GM21576 (cell line): ENCODE measurements around the gene MAS1L.
"Not testable (repeated sequence)": the region's sequence is repeated elsewhere in the genome, so short reads cannot be mapped to it uniquely, and the experiment has no call there.

Source experiments
- ATAC-seq: cut with Tn5 transposase; IDR thresholded peaks from one replicate; pipeline ENCODE4 v1.9.1; 2021; ENCODE audit warnings: mild to moderate bottlenecking, moderate library complexity; ENCODE audit not compliant: unreplicated experiment

Gene MAS1L

GRCh38 chr6:29486577-29486976 is 1.2 kb downstream of the MAS1L start:
- no peak for ATAC-seq

- no peak for ATAC-seq
These were observed 4.0 kb downstream of the MAS1L start for GRCh38 chr6:29483735-29484134.

GRCh38 chr6:29483186-29483585 is 4.6 kb downstream of the MAS1L start:
- no peak for ATAC-seq

- ATAC-seq: no peak
These were observed 8.2 kb downstream of the MAS1L start for GRCh38 chr6:29479560-29479959.

GRCh38 chr6:29478740-29479139 is 9.0 kb downstream of the MAS1L start:
- no peak for ATAC-seq

GRCh38 chr6:29477923-29478450 is 9.8 kb downstream of the MAS1L start:
- no peak for ATAC-seq

GRCh38 chr6:29474996-29475395 is 12.8 kb downstream of the MAS1L start:
- ATAC-seq: no peak

- ATAC-seq: no peak
These were observed 21.5 kb downstream of the MAS1L start for GRCh38 chr6:29466241-29466640.

- no peak for ATAC-seq
These were observed 22.0 kb downstream of the MAS1L start for GRCh38 chr6:29465801-29466200.

GRCh38 chr6:29465279-29465678 is 22.5 kb downstream of the MAS1L start:
- no peak for ATAC-seq

- ATAC-seq: no peak
These were observed 25.7 kb downstream of the MAS1L start for GRCh38 chr6:29462022-29462421.

GRCh38 chr6:29461021-29461814 is 26.5 kb downstream of the MAS1L start:
- no peak for ATAC-seq

GRCh38 chr6:29456971-29457370 is 30.8 kb downstream of the MAS1L start, which contains the start of the genes OR11A1 and OR2H1:
TSS of gene OR11A1 (minus strand) at chr6:29457071. CDS start at chr6:29427641, 29,430 bp downstream.
TSS of gene OR2H1 (plus strand) at chr6:29457155. CDS start at chr6:29461770, 4,615 bp downstream.
- ATAC-seq: no peak

GRCh38 chr6:29451471-29452193 is 36.1 kb downstream of the MAS1L start:
- no peak for ATAC-seq

GRCh38 chr6:29447670-29448069 is 40.1 kb downstream of the MAS1L start:
- no peak for ATAC-seq

GRCh38 chr6:29444031-29444430 is 43.7 kb downstream of the MAS1L start:
- not testable (repeated sequence) for ATAC-seq

- ATAC-seq: no peak
These were observed 45.0 kb downstream of the MAS1L start for GRCh38 chr6:29442719-29443118.

GRCh38 chr6:29439006-29439405 is 48.8 kb downstream of the MAS1L start, which contains the start of gene OR10C1:
TSS of gene OR10C1 (plus strand) at chr6:29439306. CDS start at chr6:29440016, 710 bp downstream.
- no peak for ATAC-seq

- ATAC-seq: not testable (repeated sequence)
These were observed 51.0 kb downstream of the MAS1L start for GRCh38 chr6:29436730-29437129.
